ENCODE results near the gene CIAO2B.

GRCh38 chr16:66920924-66921680 is 13.1 kb downstream of the CIAO2B start:
- TF ChIP-seq GATA2 (IDR thresholded peaks at IDR 0.05; ENCODE audit: low read depth, low read length) (no peak), GATA3 (IDR thresholded peaks at IDR 0.05; ENCODE audit: low read depth, low read length) (no peak)
